ENCODE results near the gene MMS22L. TPM values are rescaled to one million over a fixed set of nuclear protein-coding genes. Genes with fewer than 3 reads are reported as not detected.

MMS22L gene
- total RNA-seq, 1 experiment from 2014 or later: 10.7 TPM

DNA sequence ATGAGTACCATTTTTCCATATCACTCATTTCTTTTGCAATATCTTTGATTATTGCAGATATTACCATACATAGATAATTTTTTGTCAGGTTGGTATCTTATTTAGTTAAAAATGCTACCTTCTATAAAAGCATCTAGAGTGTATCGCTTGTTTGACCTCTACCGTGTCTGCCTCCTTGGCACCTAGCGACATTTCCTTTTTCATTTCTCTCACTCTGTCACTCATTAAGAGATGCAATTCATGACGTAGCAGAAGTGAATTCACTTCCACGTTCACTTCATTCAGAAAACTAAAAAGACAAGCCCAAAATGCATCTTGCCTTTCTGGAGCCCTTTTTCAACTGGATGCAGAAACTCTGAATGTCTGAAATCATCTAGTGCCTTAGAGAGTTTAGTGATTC is 172.9 kb downstream of the MMS22L start:
- no peak for DNase-seq (ENCODE audit: low read depth)
- in situ Hi-C loops (cut with HindIII; ENCODE audit: low pct_unique_long_range_greater_than_20kb, low sequenced_read_pairs): no loop called here

DNA sequence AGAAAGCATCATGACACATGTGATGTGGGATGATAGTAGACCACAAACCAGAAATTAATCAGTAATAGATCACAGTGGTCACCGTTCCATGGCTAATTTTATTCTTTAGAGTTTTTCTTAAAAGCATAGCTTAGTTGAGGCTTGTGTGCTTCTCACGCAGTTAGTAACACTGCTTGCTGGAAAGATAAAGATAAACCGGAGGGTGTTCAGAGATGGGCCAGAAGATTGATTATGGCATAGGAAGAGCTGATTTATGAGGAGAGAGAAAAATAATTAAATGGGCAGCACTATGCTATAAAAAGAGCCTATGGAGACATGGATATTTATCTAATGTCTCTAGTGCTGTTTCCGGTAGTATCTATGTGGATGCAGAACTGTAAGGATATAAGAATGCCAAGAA is 173.6 kb downstream of the MMS22L start:
- in situ Hi-C loops (cut with HindIII; ENCODE audit: low pct_unique_long_range_greater_than_20kb, low sequenced_read_pairs): no loop called here
- no peak for DNase-seq (ENCODE audit: low read depth)

DNA sequence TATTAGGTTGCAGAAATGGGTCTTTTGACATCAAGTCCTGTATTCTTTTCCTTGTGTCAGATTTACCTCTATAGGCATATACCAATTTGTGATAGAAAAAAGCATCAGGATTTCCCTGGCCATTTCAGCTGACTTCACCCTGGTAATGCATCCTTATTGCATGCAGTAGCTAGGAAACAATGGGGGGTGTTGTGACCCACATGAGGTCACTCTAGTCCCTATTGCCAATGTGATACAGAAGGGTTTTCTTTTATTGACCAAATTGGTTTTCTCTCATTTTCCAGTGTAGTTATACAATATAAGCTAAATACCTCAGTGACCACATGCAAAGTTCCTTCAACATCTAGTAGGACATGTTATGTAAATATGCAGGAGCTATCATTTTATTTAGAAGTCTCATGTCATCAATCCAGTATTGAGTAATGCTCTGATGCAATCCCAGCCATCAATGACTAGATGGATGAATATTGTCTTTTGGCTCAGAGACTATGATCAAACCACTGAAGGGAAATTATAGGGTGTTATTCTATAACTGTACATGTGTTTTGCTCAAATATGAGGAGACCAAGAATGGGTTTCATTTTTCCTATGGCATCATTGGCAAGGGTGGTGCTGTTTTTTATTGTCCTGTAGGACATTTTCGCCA is 180.7 kb downstream of the MMS22L start:
- in situ Hi-C loops (cut with HindIII; ENCODE audit: low pct_unique_long_range_greater_than_20kb, low sequenced_read_pairs): no loop called here
- no peak for DNase-seq (ENCODE audit: low read depth)

DNA sequence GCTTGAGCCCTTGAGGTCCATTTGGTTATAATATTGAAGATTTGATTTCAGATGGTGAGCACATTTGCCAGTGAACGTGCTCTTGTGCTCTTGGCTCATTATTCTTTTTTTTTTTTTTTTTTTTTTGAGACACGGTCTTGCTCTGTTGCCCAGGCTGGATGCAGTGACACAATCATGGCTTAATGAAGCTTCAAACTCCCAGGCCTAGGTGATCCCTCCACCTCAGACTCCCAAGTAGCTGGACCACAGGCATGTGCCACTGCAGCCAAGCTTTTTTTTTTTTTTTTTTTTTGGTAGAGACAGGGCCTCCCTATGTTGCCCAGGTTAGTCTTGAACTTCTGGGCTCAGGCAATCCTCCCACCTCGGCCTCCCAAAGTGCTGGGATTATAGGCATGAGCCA is 182.3 kb downstream of the MMS22L start:
- in situ Hi-C loops (cut with HindIII; ENCODE audit: low pct_unique_long_range_greater_than_20kb, low sequenced_read_pairs): no loop called here

DNA sequence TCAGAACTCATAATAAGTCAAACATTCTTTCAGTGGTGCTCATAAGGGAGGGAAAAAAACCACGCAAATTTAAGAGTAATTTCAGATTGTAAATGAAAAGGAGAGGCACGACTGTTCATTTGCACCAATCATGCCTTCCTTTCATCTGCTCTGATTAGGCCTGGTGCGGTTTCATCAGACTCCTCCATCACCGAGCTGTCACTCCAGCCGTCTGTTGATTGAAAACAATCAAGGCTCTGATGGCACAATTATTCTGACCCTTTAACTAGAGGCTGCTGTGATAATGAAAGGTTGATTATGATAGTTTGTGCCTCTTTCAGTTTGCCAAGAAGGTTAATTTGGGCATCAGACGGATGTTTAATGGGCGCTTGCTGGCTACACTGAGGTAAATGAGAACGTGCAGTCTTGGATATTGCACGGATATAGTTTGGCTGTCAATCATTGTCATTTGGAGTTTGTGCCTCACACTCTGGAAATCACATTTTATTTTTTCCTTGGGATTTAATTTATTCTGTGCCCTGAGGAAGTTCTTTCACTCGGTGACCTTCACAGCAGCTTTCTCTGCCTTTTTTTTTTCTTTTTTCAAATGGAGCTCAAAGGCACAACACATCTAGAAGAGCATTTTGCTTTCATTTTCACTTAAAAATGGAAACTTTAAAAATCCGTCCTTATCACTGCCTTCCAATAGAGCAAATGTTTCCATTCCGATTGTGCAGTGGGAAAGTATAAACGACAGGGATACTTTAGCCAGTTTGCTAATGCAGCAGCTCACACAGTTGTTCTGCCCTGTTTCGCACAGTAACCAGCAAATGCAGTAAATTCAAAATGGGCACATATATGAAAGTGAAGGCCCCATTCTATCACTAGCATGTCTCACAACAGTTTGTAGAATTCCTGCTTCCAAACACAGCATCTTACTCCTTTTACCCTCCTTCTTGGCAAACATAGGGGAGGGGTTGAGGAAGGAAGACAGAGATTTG is 185.7 kb downstream of the MMS22L start:
- in situ Hi-C loops (cut with HindIII; ENCODE audit: low pct_unique_long_range_greater_than_20kb, low sequenced_read_pairs): no loop called here
- DNase-seq (ENCODE audit: low read depth): no peak

More for the DNA sequence above, 182.3 kb downstream of the MMS22L start:
- DNase-seq (ENCODE audit: low read depth): no peak

DNA sequence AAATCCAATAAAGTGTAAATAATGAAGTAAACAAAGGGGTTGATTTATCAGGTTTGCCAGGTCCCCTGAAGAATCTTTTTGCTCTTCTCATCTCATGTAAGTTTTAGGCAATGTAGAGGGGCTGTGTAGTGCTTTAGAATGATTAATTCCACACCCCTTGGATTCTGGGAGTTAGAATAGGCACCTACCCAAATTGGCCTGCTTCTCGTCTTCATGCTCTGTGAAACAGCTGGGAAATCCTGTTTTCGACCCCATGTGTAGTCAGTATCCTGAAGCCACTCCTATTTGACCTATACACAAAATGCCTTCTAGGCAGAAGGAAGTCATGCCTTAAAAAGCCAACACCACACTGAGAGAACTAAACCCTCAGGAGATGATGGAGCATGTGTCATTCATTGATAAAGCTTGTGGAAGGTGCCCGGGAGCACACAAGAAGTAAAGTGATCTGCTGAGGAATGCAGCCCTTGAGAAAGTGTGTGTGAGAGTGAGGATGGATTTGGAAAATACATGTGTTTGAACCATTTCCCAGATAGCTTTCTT is 187.6 kb downstream of the MMS22L start:
- in situ Hi-C loops (cut with HindIII; ENCODE audit: low pct_unique_long_range_greater_than_20kb, low sequenced_read_pairs): no loop called here
- no peak for DNase-seq (ENCODE audit: low read depth)

DNA sequence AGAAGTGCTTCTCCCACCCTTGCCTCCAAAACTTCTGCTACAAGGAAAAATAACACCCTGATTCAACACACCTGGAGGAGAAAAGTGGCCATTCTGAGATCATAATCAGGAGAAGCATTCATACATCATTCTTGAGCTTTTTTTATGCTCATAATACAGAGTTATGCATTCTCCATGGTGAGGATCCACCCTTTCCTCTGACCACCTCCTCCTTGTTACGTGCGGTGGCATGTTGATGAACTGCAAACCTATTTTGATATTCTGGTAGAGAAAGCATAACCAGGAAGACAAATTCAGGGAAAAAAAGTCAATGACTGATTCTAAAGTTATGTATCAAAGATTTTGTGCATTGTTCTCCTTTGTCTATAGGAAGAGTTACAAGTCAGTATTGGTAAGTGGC is 188.6 kb downstream of the MMS22L start:
- DNase-seq (ENCODE audit: low read depth): no peak
- in situ Hi-C loops (cut with HindIII; ENCODE audit: low pct_unique_long_range_greater_than_20kb, low sequenced_read_pairs): no loop called here

DNA sequence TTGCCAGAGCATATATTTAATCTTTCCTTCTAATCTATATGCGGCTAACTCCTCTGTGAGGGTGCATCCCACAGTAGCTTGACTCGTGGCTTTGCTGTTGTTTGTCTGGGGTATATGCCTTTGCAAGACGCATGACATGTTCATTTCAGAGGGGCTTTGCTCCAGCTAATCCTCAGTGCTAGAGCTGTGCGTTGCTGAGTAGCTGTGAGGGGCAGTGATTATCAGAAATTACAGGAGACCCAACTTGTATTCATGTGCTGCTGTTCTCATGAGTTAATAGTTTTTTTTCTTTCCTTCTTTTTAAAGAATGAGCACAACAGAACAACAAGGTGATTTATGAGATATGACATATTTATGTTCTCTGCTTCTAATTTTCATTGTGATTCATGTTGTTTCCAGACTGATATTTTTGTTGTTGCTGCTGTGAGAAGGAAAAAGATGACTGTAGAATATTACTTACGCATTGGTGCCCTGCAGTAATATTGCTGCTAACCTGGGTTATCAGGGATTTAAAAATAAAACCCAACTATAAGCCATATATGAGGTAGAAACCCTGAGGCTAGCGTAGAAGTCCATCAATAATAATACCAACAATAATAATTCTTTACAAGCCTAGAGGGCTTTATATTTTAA is 190.2 kb downstream of the MMS22L start:
- in situ Hi-C loops (cut with HindIII; ENCODE audit: low pct_unique_long_range_greater_than_20kb, low sequenced_read_pairs): no loop called here

More for the DNA sequence above, 190.2 kb downstream of the MMS22L start:
- DNase-seq (ENCODE audit: low read depth): no peak
